HepG2 (cell line): ENCODE measurements around the gene NFIC. TPM values are rescaled to one million over a fixed set of nuclear protein-coding genes. Genes with fewer than 3 reads are reported as not detected.

Experiments used
- FOXK2 ChIP-seq: fragments of 450-650 bp; IDR thresholded peaks from 2 replicates; pipeline ENCODE4 v1.6.1; 2016
- FOXM1 ChIP-seq: sonication (generic); formaldehyde crosslinking; IDR thresholded peaks from 2 replicates; pipeline ENCODE4 v1.5.0; 2020; ENCODE audit warnings: missing genetic modification reagents
- HNRNPLL ChIP-seq: fragments of 200-400 bp; formaldehyde crosslinking; IDR thresholded peaks from 2 replicates; pipeline ENCODE4 v1.6.1; 2017; ENCODE audit warnings: mild to moderate bottlenecking, low read depth, low read length; ENCODE audit not compliant: poor library complexity, severe bottlenecking
- JUN ChIP-seq: sonication (generic); formaldehyde crosslinking; IDR thresholded peaks from 2 replicates; pipeline ENCODE4 v1.4.0; 2020; ENCODE audit warnings: mild to moderate bottlenecking, missing genetic modification reagents
- MAFF ChIP-seq: IDR thresholded peaks from 2 replicates; pipeline ENCODE4 v1.6.1; 2011; ENCODE audit warnings: low read depth, low read length, improper control_type of control experiment
- MNT ChIP-seq: fragments of 450-650 bp; IDR thresholded peaks from 2 replicates; pipeline ENCODE4 v1.6.1; 2016
- POLR2AphosphoS5 ChIP-seq: IDR thresholded peaks from 2 replicates; pipeline ENCODE4 v1.6.1; 2012; ENCODE audit warnings: low read depth, low read length
- SNAPC2 ChIP-seq: sonication (generic); formaldehyde crosslinking; IDR thresholded peaks from 2 replicates; pipeline ENCODE4 v1.8.1; 2022; ENCODE audit warnings: mild to moderate bottlenecking, missing genetic modification reagents
- SOX13 ChIP-seq, 3 experiments: fragments of 450-650 bp in 1 of 3; sonication (generic) in 1 of 3; formaldehyde crosslinking in 1 of 3; IDR thresholded peaks in 2 of 3; conservative IDR thresholded peaks in 1 of 3; 2 replicates each; pipeline versions ENCODE4 v1.5.0 to v1.6.1; 2016 to 2020; ENCODE audit warnings: antibody characterized with exemption in 1 of 3, mild to moderate bottlenecking in 1 of 3, missing compliant biosample characterization in 1 of 3, missing genetic modification reagents in 1 of 3, moderate library complexity in 1 of 3
- ZBTB7B ChIP-seq: sonication (generic); formaldehyde crosslinking; IDR thresholded peaks from 2 replicates; pipeline ENCODE4 v1.4.0; 2020; ENCODE audit warnings: missing genetic modification reagents
- ZNF260 ChIP-seq: sonication (generic); formaldehyde crosslinking; IDR thresholded peaks from 2 replicates; pipeline ENCODE4 v1.4.0; 2020; ENCODE audit warnings: missing genetic modification reagents, low read depth, mild to moderate bottlenecking, borderline replicate concordance
- ZNF317 ChIP-seq: sonication (generic); formaldehyde crosslinking; IDR thresholded peaks from 2 replicates; pipeline ENCODE4 v1.5.0; 2020; ENCODE audit warnings: mild to moderate bottlenecking, missing genetic modification reagents
- ZNF75D ChIP-seq: sonication (generic); formaldehyde crosslinking; IDR thresholded peaks from 2 replicates; pipeline ENCODE4 v1.8.1; 2023; ENCODE audit warnings: missing genetic modification reagents, mild to moderate bottlenecking, borderline replicate concordance
- ZNF850 ChIP-seq: sonication (generic); formaldehyde crosslinking; conservative IDR thresholded peaks from 2 replicates; pipeline ENCODE4 v1.9.0; 2021; ENCODE audit warnings: mild to moderate bottlenecking, missing genetic modification reagents
- polyA plus RNA-seq, 8 experiments: library from polyadenylated mRNA; depleted of rRNA in 3 of 8; stranded (reverse) in 7 of 8; unstranded in 1 of 8; fragments of >200 nt; fragmentation: Illumina TruSeq in 4 of 8; extraction: Trizol in 4 of 8; gene quantifications; 2 replicates each; pipeline versions ENCODE4 v1.2.1 to v1.2.3, GENCODE V29; 2011 to 2016; ENCODE audit warnings: low read depth in 4 of 8, missing spikeins in 1 of 8, mixed read lengths in 1 of 8; ENCODE audit not compliant: insufficient read depth in 1 of 8
- total RNA-seq, 5 experiments: library from RNA; depleted of rRNA; stranded (reverse); fragments of >200 nt; fragmentation: Illumina TruSeq; extraction: Trizol; gene quantifications; 2 replicates each; pipeline ENCODE4 v1.2.3, GENCODE V29; 2016; ENCODE audit warnings: low read depth in 1 of 5
- TF ChIP-seq, protein P1 (sequence below), 2 experiments: sonication (generic) in 1 of 2; formaldehyde crosslinking in 1 of 2; IDR thresholded peaks; 2 replicates each; pipeline versions ENCODE4 v1.4.0 to v1.6.1; 2016 to 2020; ENCODE audit warnings: borderline replicate concordance in 1 of 2, low read depth in 1 of 2, mild to moderate bottlenecking in 1 of 2, missing genetic modification reagents in 1 of 2
- TF ChIP-seq, protein P2 (sequence below): sonication (generic); formaldehyde crosslinking; IDR thresholded peaks from 2 replicates; pipeline ENCODE4 v1.5.1; 2020; ENCODE audit warnings: mild to moderate bottlenecking, missing genetic modification reagents, borderline replicate concordance
- TF ChIP-seq, protein P3 (sequence below): sonication (generic); formaldehyde crosslinking; IDR thresholded peaks from 2 replicates; pipeline ENCODE4 v1.5.0; 2020; ENCODE audit warnings: mild to moderate bottlenecking, missing genetic modification reagents

NFIC gene
- total and polyA plus RNA-seq, 2 of the 13 experiments (the other 11 are each of a cell fraction or from before 2014, with no cell fraction given) = 1.3 to 2.5 TPM

GRCh38 chr19:3500429-3501101 is 134.2 kb downstream of the NFIC start, which contains the start of gene DOHH (continued):
- TF ChIP-seq, protein P1, sequence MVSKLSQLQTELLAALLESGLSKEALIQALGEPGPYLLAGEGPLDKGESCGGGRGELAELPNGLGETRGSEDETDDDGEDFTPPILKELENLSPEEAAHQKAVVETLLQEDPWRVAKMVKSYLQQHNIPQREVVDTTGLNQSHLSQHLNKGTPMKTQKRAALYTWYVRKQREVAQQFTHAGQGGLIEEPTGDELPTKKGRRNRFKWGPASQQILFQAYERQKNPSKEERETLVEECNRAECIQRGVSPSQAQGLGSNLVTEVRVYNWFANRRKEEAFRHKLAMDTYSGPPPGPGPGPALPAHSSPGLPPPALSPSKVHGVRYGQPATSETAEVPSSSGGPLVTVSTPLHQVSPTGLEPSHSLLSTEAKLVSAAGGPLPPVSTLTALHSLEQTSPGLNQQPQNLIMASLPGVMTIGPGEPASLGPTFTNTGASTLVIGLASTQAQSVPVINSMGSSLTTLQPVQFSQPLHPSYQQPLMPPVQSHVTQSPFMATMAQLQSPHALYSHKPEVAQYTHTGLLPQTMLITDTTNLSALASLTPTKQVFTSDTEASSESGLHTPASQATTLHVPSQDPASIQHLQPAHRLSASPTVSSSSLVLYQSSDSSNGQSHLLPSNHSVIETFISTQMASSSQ (IDR thresholded peaks at IDR 0.05; ENCODE audit: low read depth) = no peak
- TF ChIP-seq, protein P1 (CRISPR knock-in tag; IDR thresholded peaks at IDR 0.05; ENCODE audit: borderline replicate concordance) = no peak; the same call in 1 of the 2 replicates
- TF ChIP-seq FOXM1 (CRISPR knock-in tag) (no peak), ZNF317 (no peak; the same call in 1 of the 2 replicates), SNAPC2 (CRISPR knock-in tag) (no peak), SOX13 (IDR thresholded peaks at IDR 0.05) (no peak), SOX13 (CRISPR knock-in tag; conservative IDR thresholded peaks at IDR 0.05 in 1 of 2, IDR thresholded peaks at IDR 0.05 in 1 of 2) (no peak), HNRNPLL (peak; percentile 55), ZBTB7B (CRISPR knock-in tag) (no peak), ZNF850 (no peak), POLR2AphosphoS5 (peak; percentile 76), FOXK2 (peak; percentile 100), MAFF (peak; percentile 85), MNT (peak; percentile 48), ZNF75D (CRISPR knock-in tag) (peak; percentile 63; the same call in 1 of the 2 replicates), JUN (CRISPR knock-in tag) (no peak), ZNF260 (CRISPR knock-in tag) (no peak)
- TF ChIP-seq, protein P2, sequence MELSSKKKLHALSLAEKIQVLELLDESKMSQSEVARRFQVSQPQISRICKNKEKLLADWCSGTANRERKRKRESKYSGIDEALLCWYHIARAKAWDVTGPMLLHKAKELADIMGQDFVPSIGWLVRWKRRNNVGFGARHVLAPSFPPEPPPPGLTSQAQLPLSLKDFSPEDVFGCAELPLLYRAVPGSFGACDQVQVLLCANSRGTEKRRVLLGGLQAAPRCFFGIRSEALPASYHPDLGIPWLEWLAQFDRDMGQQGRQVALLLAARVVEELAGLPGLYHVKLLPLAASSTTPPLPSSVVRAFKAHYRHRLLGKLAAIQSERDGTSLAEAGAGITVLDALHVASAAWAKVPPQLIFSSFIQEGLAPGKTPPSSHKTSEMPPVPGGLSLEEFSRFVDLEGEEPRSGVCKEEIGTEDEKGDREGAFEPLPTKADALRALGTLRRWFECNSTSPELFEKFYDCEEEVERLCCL (CRISPR knock-in tag) = 0 out of 2 replicates have a peak, but pooled peaks have one; percentile 65
- TF ChIP-seq, protein P3, sequence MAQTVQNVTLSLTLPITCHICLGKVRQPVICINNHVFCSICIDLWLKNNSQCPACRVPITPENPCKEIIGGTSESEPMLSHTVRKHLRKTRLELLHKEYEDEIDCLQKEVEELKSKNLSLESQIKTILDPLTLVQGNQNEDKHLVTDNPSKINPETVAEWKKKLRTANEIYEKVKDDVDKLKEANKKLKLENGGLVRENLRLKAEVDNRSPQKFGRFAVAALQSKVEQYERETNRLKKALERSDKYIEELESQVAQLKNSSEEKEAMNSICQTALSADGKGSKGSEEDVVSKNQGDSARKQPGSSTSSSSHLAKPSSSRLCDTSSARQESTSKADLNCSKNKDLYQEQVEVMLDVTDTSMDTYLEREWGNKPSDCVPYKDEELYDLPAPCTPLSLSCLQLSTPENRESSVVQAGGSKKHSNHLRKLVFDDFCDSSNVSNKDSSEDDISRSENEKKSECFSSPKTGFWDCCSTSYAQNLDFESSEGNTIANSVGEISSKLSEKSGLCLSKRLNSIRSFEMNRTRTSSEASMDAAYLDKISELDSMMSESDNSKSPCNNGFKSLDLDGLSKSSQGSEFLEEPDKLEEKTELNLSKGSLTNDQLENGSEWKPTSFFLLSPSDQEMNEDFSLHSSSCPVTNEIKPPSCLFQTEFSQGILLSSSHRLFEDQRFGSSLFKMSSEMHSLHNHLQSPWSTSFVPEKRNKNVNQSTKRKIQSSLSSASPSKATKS (CRISPR knock-in tag) = no peak
